Small intestine (tissue), 7 donors: Measurements from ENCODE around the gene TYW1B. TPM values are rescaled to one million over a fixed set of nuclear protein-coding genes. Genes with fewer than 3 reads are reported as not detected.
"Not testable (repeated sequence)": the region's sequence is repeated elsewhere in the genome, so short reads cannot be mapped to it uniquely, and the experiment has no call there.

Experiments used
- DNase-seq, 2 donors: peaks; one replicate each; pipeline versions ENCODE4 v3.0.0 to v3.0.0-alpha.2; 2013
- FAIRE-seq: peaks from 2 replicates; lab custom pipeline; 2012; peaks lifted over from hg19 to GRCh38; lab: Jason Lieb, UNC
- H3K27ac ChIP-seq, 3 donors: one replicate each; pipeline ENCODE4 v1.5.1; 2013; ENCODE audit warnings: low read length in 2 of 3, mild to moderate bottlenecking in 2 of 3, control low read depth in 1 of 3, inconsistent platforms in 1 of 3, low read depth in 1 of 3, moderate library complexity in 1 of 3
- H3K27me3 ChIP-seq, 3 donors: one replicate each; pipeline ENCODE4 v1.6.1; 2013; ENCODE audit warnings: low read length in 3 of 3, inconsistent platforms in 1 of 3; ENCODE audit not compliant: control insufficient read depth in 3 of 3, insufficient read depth in 3 of 3
- H3K36me3 ChIP-seq, 3 donors: one replicate each; pipeline ENCODE4 v1.6.1; 2013; ENCODE audit warnings: low read length in 3 of 3, inconsistent platforms in 1 of 3, low read depth in 1 of 3, mild to moderate bottlenecking in 1 of 3, moderate library complexity in 1 of 3; ENCODE audit not compliant: control insufficient read depth in 3 of 3, insufficient read depth in 2 of 3
- H3K4me1 ChIP-seq, 3 donors: one replicate each; pipeline ENCODE4 v1.6.1; 2013; ENCODE audit warnings: low read length in 2 of 3, inconsistent platforms in 1 of 3, low read depth in 1 of 3, mild to moderate bottlenecking in 1 of 3, moderate library complexity in 1 of 3; ENCODE audit not compliant: control insufficient read depth in 3 of 3, insufficient read depth in 2 of 3
- H3K4me3 ChIP-seq, 3 donors: one replicate each; pipeline ENCODE4 v1.5.1; 2013; ENCODE audit warnings: low read length in 3 of 3, control low read depth in 1 of 3, inconsistent platforms in 1 of 3, low read depth in 1 of 3, mild to moderate bottlenecking in 1 of 3, moderate library complexity in 1 of 3
- H3K9me3 ChIP-seq, 2 donors: one replicate each; pipeline ENCODE4 v1.6.1; 2013; ENCODE audit warnings: low read depth in 1 of 2, low read length in 1 of 2; ENCODE audit not compliant: control insufficient read depth in 2 of 2, insufficient read depth in 1 of 2
- WGBS, 3 donors: extraction: QIAGEN DNeasy Blood & Tissue Kit; methylation state at CpG; one replicate each; pipeline ENCODE4 v1.1.7; 2013; 5-methylcytosine and 5-hydroxymethylcytosine counted together
- polyA plus RNA-seq, 4 donors: library from polyadenylated mRNA; stranded (reverse) in 3 of 4; unstranded in 1 of 4; fragments of 200-250 nt in 3 of 4; fragments of 120-200 nt in 1 of 4; gene quantifications; one replicate each; pipeline versions ENCODE4 v1.2.1 to v1.2.3, GENCODE V29; 2013
- donor health status: healthy with polysubstance abuse.
- donor health status: control.
- donor health status: control.
- donor health status: Bipolar disorder and iron deficiency.
- donor health status: healthy.

TYW1B gene
- polyA plus RNA-seq, 4 donors, result 1.1 to 3.9 (median 2.0) TPM

DNA sequence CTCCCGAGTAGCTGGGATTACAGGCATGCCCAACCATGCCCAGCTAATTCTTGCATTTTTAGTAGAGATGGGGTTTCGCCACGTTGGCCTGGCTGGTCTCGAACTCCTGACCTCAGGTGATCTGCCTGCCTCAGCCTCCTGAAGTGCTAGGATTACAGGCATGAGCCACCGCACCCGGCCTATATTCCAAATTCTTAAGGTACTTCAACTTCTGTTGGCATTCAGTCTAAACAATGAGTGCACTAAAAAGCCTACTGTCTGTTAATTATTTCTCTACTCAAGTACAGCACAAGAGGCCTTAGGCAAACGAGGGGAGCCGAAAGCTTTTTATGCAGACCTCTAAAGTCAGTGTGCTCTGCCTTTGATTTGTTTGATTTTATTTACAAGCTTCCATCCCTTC, 243.4 kb downstream of the TYW1B start:
- FAIRE-seq, H3K27me3 ChIP-seq, H3K9me3 ChIP-seq, H3K4me3 ChIP-seq, H3K27ac ChIP-seq, DNase-seq, H3K4me1 ChIP-seq, H3K36me3 ChIP-seq: not testable (repeated sequence)
- WGBS, 3 donors, result 95 to 98% (median 96%) methylated on average over 8 of the region's 8 CpGs

DNA sequence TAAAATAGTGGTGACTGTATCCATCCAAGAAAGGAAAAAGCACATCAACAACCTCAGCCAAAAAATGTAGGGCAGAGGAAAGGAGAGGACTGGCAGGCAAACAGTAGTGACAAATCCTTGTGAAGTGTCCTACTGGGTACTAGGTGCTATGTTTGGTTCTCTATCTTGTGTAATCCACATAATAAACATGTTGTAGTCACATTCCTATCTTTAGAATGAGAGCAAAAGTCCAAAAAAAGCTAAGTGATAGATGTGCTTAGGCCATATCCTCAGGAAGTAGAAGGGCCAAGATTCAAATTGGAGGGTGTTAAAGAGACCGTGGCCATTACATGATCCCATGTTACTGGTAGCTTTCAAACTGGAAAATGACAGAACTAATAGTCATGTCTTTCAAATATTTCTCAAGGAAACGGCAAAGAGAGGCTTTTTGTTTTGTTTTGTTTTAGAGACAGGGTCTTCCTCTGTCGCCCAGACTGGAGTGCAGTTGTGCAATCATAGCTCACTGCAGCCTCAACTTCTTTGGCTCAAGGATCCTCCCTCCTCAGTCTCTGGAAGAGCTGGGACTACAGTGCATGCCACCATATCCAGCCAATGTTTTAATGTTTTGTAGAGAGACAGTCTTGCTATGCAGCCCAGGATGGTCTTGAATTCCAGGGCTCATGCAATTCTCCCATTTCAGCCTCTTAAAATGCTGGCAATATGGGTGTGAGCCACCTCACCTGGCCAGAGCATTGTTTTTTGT, 244.2 kb downstream of the TYW1B start:
- H3K9me3 ChIP-seq, H3K4me1 ChIP-seq, H3K36me3 ChIP-seq, H3K27ac ChIP-seq, H3K27me3 ChIP-seq, FAIRE-seq, H3K4me3 ChIP-seq: not testable (repeated sequence)
- DNase-seq, result peak in 1 of 2 donors; percentile 1
- 68 to 92% (median 86%) methylated on average over 3 of the region's 3 CpGs for WGBS, 3 donors

DNA sequence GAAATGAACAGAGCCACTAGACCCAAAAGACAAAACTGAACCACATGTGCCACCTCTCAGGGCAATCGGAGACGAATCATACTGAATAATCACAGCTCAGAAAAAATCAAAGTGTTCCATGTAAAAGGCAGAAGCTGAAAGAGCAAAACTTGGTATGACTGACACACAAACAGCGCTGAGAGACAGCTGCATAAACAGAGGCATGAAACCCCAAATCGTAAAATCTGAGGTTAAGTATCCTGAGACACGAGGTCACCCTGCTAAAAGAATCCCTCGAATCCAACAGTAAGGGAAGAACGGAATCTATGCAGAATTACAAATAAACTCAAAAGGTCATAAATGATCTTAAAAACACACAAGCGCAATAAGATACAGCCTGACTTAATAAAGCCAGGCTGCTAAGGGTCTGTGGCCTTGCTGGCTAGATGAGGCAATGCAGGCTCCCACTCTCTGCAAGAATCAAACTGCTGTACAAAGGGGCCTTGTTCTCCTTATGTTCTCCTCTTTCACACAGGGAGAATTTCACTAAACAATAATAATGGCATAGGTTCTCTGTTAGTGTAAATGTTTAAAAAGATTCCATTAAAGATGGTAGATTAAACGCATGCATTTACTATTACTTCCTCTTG, 247.7 kb downstream of the TYW1B start:
- not testable (repeated sequence) for DNase-seq, H3K36me3 ChIP-seq, H3K9me3 ChIP-seq, H3K27me3 ChIP-seq, H3K27ac ChIP-seq, H3K4me3 ChIP-seq, FAIRE-seq, H3K4me1 ChIP-seq
- WGBS, 3 donors, result 81 to 94% (median 94%) methylated on average over 9 of the region's 9 CpGs

DNA sequence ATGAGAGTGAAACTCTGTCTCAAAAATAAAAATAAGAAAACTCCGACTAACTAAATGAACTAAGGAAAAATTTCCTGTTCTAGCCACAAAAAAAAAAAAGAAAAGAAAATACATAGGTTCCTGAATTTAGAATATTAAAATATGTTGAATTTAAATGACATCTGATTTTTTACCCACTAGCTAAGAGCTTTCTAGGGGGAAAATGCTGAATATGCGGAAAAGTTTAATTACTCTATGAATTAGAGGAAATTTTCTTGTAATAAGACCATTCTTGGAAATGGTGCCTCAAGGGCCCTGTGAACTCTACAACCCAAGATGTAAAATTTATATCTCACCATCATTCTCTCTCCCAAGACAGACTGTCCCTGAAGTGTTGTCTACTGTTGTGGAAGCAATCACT, 250.9 kb downstream of the TYW1B start:
- no peaks in the 10 kb centered on the region for H3K9me3 ChIP-seq
- H3K4me1 ChIP-seq, result no peaks in the 10 kb centered on the region
- WGBS, 3 donors, result 95 to 100% (median 96%) methylated on average over 2 of the region's 2 CpGs
- FAIRE-seq, result no peak
- H3K27me3 ChIP-seq, result no peaks in the 10 kb centered on the region
- no peak overlapping the region for H3K4me3 ChIP-seq
- peaks cover 0 to 2% (median 0%) of the 10 kb centered on the region in 3 donors for H3K36me3 ChIP-seq
- DNase-seq, result no peak
- H3K27ac ChIP-seq, result no peak overlapping the region

DNA sequence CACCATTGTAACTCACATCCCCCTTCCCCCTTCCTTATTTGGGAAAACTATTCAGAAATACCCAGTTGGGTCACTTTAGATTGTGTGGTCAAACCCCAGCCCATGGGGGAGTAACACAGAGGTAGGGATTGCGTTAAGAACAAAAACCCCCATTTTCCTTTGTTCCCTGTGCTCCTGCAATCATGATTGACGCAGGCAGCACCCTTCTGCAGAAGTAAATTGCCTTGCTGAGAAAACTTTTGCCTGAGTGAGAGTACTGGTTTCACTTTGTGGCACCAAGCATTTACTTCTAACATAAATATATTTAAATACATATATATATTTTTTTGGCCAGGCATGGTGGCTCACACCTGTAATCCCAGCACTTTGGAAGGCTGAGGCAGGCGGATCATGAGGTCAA, 266.0 kb downstream of the TYW1B start:
- H3K9me3 ChIP-seq, DNase-seq, H3K36me3 ChIP-seq, FAIRE-seq, H3K27ac ChIP-seq, H3K4me1 ChIP-seq, H3K27me3 ChIP-seq, H3K4me3 ChIP-seq: not testable (repeated sequence)
- 85 to 95% (median 87%) methylated on average over 3 of the region's 3 CpGs for WGBS, 3 donors

DNA sequence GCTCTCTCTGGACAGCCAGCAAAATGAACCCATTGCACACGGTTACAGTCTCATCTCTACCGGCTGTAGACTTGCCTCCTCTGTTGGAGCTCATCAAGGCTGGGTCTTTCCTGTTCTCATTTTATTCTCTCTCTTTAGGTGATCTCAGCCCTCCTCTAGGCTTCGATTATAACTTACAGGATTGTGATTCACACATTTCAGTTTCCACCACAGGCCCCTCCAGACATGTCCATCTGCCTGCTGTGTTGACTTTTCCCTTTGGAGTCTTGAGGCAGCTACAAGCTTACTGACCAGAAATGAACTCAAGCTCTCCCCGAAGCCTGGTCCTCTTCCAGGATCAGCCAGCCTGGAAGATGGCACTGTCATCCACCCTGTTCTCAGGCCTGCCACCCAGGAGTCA, 268.5 kb downstream of the TYW1B start:
- H3K27ac ChIP-seq, FAIRE-seq, H3K36me3 ChIP-seq, H3K4me3 ChIP-seq, H3K9me3 ChIP-seq, H3K4me1 ChIP-seq, H3K27me3 ChIP-seq, DNase-seq: not testable (repeated sequence)
- 81 to 91% (median 89%) methylated on average over 3 of the region's 4 CpGs for WGBS, 3 donors

DNA sequence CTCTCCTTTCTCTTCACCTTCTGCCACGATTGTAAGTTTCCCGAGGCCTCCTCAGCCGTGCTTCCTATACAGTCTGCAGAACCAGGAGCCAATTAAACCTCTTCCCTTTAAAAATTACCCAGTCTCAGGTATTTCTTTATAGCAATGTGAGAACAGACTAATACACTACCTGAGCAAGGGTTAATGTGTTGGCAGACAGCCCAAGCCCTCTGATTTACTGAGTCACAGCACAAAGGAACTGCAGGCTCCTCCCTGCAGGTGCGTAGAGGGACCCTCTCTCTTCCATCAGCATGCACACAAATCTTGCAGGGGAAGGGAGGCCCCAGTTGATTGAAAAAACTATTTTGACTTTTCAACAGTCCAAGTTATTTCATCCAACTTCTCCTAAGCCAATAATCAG, 271.3 kb downstream of the TYW1B start:
- H3K4me1 ChIP-seq, H3K27ac ChIP-seq, FAIRE-seq, H3K4me3 ChIP-seq, H3K27me3 ChIP-seq, DNase-seq, H3K9me3 ChIP-seq, H3K36me3 ChIP-seq: not testable (repeated sequence)
- 48 to 71% (median 49%) methylated on average over 4 of the region's 4 CpGs for WGBS, 3 donors

DNA sequence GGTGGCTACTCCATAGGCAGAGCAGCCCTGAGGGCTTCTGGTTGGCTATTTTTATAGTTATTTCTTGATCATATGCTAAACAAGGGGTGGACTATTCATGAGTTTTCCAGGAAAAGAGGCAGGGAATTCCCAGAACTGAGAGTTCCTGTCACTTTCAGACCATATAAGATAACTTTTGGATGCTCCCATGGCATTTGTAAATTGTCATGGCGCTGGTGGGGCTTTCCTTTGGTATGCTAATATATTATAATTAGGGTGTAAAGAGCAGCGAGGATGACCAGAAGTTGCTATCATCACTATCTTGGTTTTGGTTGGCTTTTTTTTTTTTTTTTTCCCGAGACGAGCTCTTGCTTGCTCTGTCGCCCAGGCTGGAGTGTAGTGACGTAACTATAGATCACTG, 272.8 kb downstream of the TYW1B start:
- H3K27ac ChIP-seq, H3K9me3 ChIP-seq, FAIRE-seq, H3K4me1 ChIP-seq, H3K27me3 ChIP-seq, H3K36me3 ChIP-seq, H3K4me3 ChIP-seq, DNase-seq: not testable (repeated sequence)
- WGBS, 3 donors, result 83 to 90% (median 89%) methylated on average over 2 to 6 of the region's 6 CpGs
